Stimulated activated CD8-positive, alpha-beta memory T cell treated with anti-CD3 and anti-CD28 coated beads, Interleukin-15, amount 100 ng/mL, for 1 hour (primary cell): ENCODE measurements around the gene PLAGL1.
"Not testable (repeated sequence)": the region's sequence is repeated elsewhere in the genome, so short reads cannot be mapped to it uniquely, and the experiment has no call there.

ENCODE experiments used
- DNase-seq: peaks from one replicate; pipeline ENCODE4 v3.0.0-alpha.2; 2020; ENCODE audit warnings: low read depth

The PLAGL1 gene

DNA sequence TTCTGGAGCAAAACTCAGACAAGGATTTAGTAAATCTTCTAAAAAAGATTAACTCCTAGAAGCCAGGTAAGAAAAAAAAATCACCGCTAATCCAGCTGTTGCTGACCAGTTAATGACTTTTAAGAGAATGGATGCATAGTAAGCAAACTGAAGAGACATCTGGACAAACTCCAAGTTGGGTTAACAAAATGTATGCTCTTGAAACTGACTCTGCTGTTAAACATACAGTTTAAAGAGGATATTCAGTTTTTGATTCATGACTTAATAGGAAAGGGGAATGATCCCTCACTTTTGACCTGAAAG is 70.4 kb downstream of the PLAGL1 start:
- no peak for DNase-seq

DNA sequence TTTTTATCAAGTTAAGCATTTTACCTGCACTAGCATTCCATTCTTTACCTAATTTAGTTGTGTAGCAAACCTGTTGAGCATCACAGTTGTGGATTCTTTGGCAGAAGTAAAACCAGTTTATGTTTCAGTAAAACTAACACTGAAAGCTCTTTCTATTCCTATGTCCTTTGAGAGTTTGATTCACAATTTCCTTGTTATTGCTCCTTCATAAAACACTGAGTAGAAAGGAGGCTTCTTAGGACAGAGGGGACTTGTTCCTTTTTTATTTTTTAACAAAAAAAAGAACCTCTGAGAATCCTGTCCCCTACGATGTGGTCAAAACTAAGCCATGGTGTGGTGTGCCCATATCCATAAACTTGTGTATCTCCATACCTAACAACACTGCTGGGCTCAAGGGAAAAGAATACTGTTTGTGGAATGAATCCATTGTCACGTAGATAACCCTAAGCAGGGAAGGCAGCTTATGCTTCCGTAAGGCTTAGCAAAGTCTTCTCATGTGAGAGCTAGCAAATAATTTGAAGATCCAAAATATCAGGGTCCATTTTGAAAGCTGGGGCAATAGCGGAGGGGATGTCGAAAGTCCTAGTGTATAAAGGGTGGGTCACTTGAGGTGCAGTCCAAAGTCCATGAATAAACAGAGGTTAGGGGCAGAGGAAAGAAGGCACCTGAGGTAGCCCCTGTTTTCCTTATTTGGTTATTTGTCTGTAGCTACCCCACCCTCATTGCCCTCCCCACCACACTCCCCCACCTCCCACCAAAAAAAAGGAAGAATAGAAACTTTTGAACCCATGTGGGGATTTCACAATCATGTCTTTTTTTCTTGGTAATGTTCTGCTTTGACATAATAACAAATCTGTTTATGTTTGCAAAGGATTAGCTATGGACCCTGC is 71.0 kb downstream of the PLAGL1 start:
- DNase-seq, result no peak

DNA sequence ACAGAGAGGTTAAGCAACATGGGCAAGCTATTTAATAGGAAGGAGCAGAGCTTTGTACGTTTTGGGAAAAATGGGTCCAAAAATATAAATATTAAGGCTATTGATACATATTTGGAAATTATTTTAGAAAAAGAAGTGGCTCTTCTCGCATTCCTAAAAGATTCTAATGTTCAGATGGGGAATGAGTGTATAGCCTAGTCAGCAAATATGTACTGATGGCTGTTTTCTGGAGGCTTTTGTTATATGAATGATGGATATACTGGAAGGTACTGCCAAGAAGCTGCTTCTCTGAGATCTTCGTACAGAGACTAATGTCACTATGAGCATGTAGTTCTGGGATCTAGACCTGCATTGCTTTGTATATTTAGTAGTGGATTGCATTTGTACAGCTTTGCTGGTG is 71.7 kb downstream of the PLAGL1 start:
- DNase-seq, result no peak

DNA sequence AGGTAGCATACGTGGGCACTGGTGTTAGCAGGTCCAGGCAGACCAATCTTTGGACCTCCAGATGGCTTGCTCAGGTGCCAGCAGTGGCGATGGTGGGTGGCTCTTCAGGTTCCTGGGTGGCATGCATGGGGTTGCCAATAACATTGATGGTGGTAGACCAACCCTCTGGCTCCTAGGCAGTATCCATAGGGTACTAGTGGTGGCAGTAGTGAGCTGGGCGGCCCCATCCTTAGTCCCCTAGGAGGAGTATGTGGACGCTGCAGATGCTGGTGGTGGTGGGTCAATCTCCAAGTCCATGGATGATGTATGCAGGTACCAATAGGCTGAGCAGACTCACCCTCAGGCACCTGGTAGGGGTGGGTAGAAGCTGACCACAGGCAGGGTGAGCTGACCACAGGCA is 73.2 kb downstream of the PLAGL1 start:
- DNase-seq, result no peak

- DNase-seq, result no peak
Observed at GRCh38 chr6:143934331-143934730, 73.7 kb downstream of the PLAGL1 start.

DNA sequence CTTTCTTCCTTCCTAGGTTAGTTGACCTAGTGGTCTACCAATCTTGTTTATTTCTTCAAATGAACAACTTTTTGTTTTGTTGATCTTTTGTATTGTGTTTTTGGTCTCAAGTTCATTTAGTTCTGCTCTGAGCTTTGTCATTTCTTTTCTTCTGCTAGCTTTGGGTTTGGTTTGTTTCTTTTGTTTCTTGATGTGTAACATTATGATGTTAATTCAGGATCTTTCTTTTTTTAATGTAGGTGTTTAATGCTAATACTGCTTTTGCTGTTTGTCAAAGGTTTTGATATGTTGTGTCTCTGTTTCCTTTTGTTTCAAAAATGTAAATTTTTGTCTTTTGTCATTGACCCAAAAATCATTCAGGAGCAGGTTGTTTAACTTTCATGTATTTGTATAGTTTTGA is 78.1 kb downstream of the PLAGL1 start:
- DNase-seq, result no peak

DNA sequence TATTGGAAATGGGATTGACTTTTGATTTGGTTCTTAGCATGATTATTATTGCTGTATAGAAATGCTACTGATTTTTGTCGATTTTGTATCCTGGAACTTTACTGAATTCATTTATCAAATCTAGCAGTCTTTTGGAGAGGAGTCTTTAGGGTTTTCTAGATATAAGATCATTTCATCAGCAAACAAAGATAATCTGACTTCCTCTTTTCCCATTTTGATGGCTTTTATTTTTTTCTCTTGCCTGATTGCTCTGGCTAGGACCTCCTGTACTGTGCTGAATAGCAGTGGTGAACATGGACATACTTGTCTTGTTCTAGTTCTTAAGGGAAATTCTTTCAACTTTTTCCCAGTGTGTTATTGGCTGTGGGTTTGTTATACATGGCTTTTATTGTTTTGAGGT is 79.2 kb downstream of the PLAGL1 start:
- DNase-seq, result no peak

- not testable (repeated sequence) for DNase-seq
Observed at GRCh38 chr6:143917026-143917425, 91.0 kb downstream of the PLAGL1 start.

GRCh38 chr6:143912671-143913070 is 95.4 kb downstream of the PLAGL1 start:
- DNase-seq, result no peak

DNA sequence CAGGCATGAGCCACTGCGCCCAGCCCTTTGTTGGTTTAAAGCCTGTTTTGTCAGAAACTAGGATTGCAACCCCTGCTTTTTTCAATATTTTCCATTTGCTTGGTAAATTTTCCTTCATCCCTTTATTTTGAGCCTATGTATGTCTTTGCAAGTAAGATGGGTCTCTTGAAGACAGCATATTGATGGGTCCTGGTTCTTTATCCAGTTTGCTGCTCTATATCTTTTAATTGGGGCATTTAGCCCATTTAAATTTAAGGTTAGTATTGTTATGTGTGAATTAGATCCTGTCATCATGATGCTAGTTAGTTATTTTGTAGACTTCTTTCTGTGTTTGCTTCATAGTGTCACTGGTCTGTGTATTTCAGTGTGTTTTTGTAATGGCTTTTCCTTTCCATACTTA is 97.0 kb downstream of the PLAGL1 start:
- no peak for DNase-seq

GRCh38 chr6:143902827-143903226 is 105.2 kb downstream of the PLAGL1 start:
- no peak for DNase-seq

DNA sequence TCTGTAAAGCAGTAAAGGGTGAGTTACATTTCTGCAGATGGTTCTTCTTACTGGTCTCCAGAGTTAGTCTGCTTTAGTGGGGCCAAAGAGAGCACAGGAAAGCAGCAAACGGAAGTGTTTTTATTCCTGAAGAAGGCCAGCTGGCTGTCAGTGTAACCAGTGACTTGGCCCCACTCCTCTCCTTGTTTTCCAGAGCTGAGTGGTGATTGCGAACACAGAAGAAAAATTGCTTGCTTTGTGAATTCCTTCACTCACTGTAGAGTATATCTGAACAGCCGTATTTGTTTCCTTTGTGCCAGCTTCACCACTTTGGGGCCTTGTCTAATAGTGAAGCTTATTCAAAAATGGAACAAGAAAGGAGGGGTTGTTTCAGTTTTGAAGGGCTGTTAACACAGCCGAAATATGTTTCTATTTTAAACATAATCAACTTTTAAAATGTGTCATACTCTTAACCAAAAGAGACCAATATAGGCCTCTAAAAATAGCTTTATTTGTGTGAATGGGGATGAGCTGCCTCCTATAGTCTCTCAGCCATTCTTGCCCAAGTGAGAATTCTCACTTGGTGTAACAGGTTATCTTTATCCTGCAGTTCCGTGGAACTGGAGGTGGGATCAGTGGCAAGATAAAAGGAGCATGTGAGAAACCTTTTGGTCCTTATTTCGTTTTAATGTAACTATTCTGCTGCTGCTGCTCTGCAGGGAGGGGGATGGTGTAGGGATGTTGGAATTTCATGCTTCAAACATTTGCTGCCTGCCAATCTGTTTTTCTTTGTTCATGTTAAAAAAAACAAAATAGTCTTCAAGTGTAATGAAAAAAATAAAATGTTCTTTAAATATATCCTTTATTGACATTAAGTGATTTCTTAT is 105.9 kb downstream of the PLAGL1 start:
- DNase-seq, result no peak

DNA sequence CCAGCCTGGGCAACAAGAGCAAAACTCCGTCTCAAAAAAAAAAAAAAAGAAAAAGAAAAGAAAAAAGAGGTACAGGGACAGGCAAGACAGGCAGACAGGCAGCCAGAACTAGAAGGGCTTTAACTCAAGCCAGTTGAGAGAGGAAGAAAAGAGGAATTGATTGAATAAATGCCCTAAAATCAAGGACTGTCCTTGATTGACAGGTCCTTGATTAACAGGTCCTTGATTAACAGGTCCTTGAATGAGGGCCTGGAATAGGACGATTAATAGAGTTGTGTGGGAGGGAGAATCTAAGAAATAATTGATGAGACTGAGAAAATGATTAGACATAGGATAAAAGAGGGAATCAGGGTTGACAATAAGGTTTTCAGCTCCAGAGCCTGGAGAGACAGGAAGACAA is 107.7 kb downstream of the PLAGL1 start:
- no peak for DNase-seq

DNA sequence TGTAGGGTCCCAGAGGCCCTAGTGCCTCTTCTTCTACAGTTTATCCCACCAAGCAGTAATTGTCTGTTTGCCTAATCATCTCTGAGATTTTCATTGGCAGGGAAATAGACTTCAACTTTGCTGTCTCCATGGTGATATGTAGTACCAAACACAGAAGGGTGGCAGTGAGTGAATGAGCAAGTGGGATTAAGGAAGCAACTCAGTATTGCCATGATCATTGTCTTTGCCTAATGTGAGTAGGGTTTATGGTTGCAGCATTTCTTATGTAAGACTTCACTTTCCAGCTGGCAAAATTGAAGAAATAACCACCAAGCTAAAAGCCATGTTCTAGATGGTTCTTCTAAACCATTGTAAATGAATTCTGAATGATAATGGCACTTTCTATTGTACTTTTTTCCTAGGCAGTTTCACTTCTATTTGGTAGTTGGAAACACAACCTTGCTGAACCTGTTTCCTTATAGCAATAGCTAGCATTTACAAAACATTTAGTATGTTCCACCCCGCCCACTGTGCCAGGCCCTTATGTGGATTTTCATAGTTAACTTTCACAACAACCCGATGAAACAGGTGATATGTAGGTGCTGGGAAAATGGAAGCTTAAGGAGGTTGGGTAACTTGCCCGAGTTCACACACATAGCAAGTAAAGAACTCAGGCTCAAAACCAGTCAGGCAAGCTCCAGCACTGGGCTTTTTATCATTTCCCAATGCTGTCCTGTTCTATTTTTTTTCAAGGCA is 111.8 kb downstream of the PLAGL1 start:
- DNase-seq, result no peak

- no peak for DNase-seq
Observed at GRCh38 chr6:143894655-143895054, 113.4 kb downstream of the PLAGL1 start.
